B cell (primary cell): ENCODE measurements around the gene HMGXB3. TPM values are rescaled to one million over a fixed set of nuclear protein-coding genes. Genes with fewer than 3 reads are reported as not detected.
"Not testable (repeated sequence)": the region's sequence is repeated elsewhere in the genome, so short reads cannot be mapped to it uniquely, and the experiment has no call there.

Source experiments
- ATAC-seq: fragments of 200-7000 bp; cut with Tn5 transposase; one replicate; pipeline ENCODE4 v1.10.0; 2021; ENCODE audit warnings: low read depth, mild to moderate bottlenecking, moderate number of reproducible peaks, moderate library complexity
- CTCF ChIA-PET: fragments of 350-600 bp; sonication (Branson Sonifier 250); formaldehyde crosslinking; loops from one replicate; lab custom pipeline; 2021; ENCODE audit warnings: antibody characterized with exemption, inconsistent platforms; lab: Charles Lee
- POLR2A ChIA-PET: fragments of 350-600 bp; sonication (Branson Sonifier 250); formaldehyde crosslinking; loops from one replicate; lab custom pipeline; 2021; ENCODE audit warnings: antibody characterized with exemption; lab: Charles Lee
- DNase-seq: peaks from one replicate; pipeline ENCODE4 v3.0.0; 2013
- H2AFZ ChIP-seq: 2 replicates; pipeline ENCODE4 v1.6.1; 2012; ENCODE audit warnings: mild to moderate bottlenecking, low read depth, low read length; ENCODE audit not compliant: insufficient read depth, poor library complexity, severe bottlenecking
- H3K27ac ChIP-seq, 2 donors: 1 replicate in 1 of 2; 2 replicates in 1 of 2; pipeline ENCODE4 v1.5.1; 2012 to 2013; ENCODE audit warnings: low read length in 2 of 2, mild to moderate bottlenecking in 2 of 2, moderate library complexity in 1 of 2
- H3K27me3 ChIP-seq, 4 experiments: fragments of 200-600 bp in 1 of 4; sonication (generic) in 1 of 4; replicated peaks in 1 of 4; 1 replicate in 2 of 4; 2 replicates in 2 of 4; pipeline versions ENCODE4 v1.6.1 to v1.7.0; 2013 to 2016; ENCODE audit warnings: low read length in 3 of 4, mild to moderate bottlenecking in 2 of 4, mixed read lengths in 1 of 4, moderate library complexity in 1 of 4; ENCODE audit not compliant: insufficient read depth in 4 of 4, control insufficient read depth in 3 of 4; ENCODE audit errors: control extremely low read depth in 1 of 4
- H3K36me3 ChIP-seq, 2 experiments: replicated peaks in 1 of 2; 1 replicate in 1 of 2; 2 replicates in 1 of 2; pipeline versions ENCODE4 v1.6.1 to v1.7.1; 2013; ENCODE audit warnings: low read length in 1 of 2; ENCODE audit not compliant: insufficient read depth in 2 of 2, control insufficient read depth in 1 of 2; ENCODE audit errors: control extremely low read depth in 1 of 2, extremely low read depth in 1 of 2
- H3K4me1 ChIP-seq, 2 donors: fragments of 200-600 bp in 1 of 2; sonication (generic) in 1 of 2; 1 replicate in 1 of 2; 2 replicates in 1 of 2; pipeline versions ENCODE4 v1.5.1 to v1.6.1; 2013 to 2017; ENCODE audit warnings: low read length in 2 of 2; ENCODE audit not compliant: control insufficient read depth in 2 of 2, insufficient read depth in 2 of 2
- H3K4me2 ChIP-seq: replicated peaks from 2 replicates; pipeline ENCODE3; 2012; ENCODE audit warnings: mild to moderate bottlenecking, low read depth, low read length; ENCODE audit not compliant: poor library complexity, severe bottlenecking
- H3K4me3 ChIP-seq, 5 experiments: fragments of 200-600 bp in 1 of 5; sonication (generic) in 1 of 5; 1 replicate in 3 of 5; 2 replicates in 2 of 5; pipeline versions ENCODE4 v1.5.1 to v1.7.0; 2011 to 2016; ENCODE audit warnings: low read length in 4 of 5, mild to moderate bottlenecking in 4 of 5, low read depth in 2 of 5, control low read depth in 1 of 5, moderate library complexity in 1 of 5; ENCODE audit not compliant: insufficient read depth in 1 of 5; ENCODE audit errors: control extremely low read depth in 1 of 5, extremely low read depth in 1 of 5
- H3K79me2 ChIP-seq: fragments of 200-600 bp; sonication (generic); one replicate; pipeline ENCODE4 v1.6.0; 2016; ENCODE audit warnings: low read length; ENCODE audit not compliant: control insufficient read depth, insufficient read depth
- H3K9ac ChIP-seq: fragments of 200-600 bp; sonication (generic); 2 replicates; pipeline ENCODE4 v1.6.1; 2017; ENCODE audit warnings: mild to moderate bottlenecking, low read length, moderate library complexity
- H3K9me3 ChIP-seq, 3 donors: one replicate each; pipeline versions ENCODE4 v1.6.1 to v1.7.1; 2013; ENCODE audit warnings: low read length in 2 of 3; ENCODE audit not compliant: control insufficient read depth in 2 of 3, insufficient read depth in 1 of 3; ENCODE audit errors: control extremely low read depth in 1 of 3
- H4K20me1 ChIP-seq: 2 replicates; pipeline ENCODE4 v1.6.0; 2012; ENCODE audit warnings: mild to moderate bottlenecking, low read length; ENCODE audit not compliant: insufficient read depth, control insufficient read depth, poor library complexity, severe bottlenecking
- H3K27ac Mint-ChIP-seq: one replicate; pipeline ENCODE4 v1.8.0; 2021; ENCODE audit warnings: mixed read lengths
- H3K27me3 Mint-ChIP-seq: one replicate; pipeline ENCODE4 v1.8.0; 2021; ENCODE audit warnings: mixed read lengths
- H3K4me1 Mint-ChIP-seq: one replicate; pipeline ENCODE4 v1.8.0; 2021; ENCODE audit warnings: mixed read lengths
- H3K4me3 Mint-ChIP-seq: one replicate; pipeline ENCODE4 v1.8.0; 2021; ENCODE audit warnings: mixed read lengths
- H3K9me3 Mint-ChIP-seq: one replicate; pipeline ENCODE4 v1.8.0; 2022; ENCODE audit warnings: mixed read lengths; ENCODE audit not compliant: insufficient read depth
- EZH2 ChIP-seq: IDR thresholded peaks from 2 replicates; pipeline ENCODE4 v1.6.1; 2012; ENCODE audit warnings: borderline replicate concordance, low read depth, mild to moderate bottlenecking, moderate library complexity, low read length; ENCODE audit not compliant: insufficient read depth, poor library complexity, severe bottlenecking
- WGBS: methylation state at CpG from one replicate; pipeline ENCODE4 v1.1.5; 2013; ENCODE audit warnings: missing lambda C conversion rate; ENCODE audit not compliant: insufficient coverage; 5-methylcytosine and 5-hydroxymethylcytosine counted together
- intact Hi-C: fragments of 100-400 bp; cut with micrococcal nuclease; formaldehyde crosslinking; loops from one replicate; pipeline ENCODE4 v1.10.0; 2022
- polyA plus RNA-seq: library from polyadenylated mRNA; depleted of rRNA; stranded (reverse); fragments of >200 nt; gene quantifications from 2 replicates; pipeline ENCODE4 v1.2.3, GENCODE V29; 2012
- total RNA-seq, 2 donors: library from RNA; stranded (reverse); fragments of 120-200 nt in 1 of 2; gene quantifications; 1 replicate in 1 of 2; 2 replicates in 1 of 2; pipeline versions ENCODE4 v1.2.3 to v1.2.4, GENCODE V29; 2013 to 2022
- TF ChIP-seq, protein P1 (sequence below): fragments of 200-600 bp; IDR thresholded peaks from one replicate; pipeline ENCODE4 v1.8.0; 2022; ENCODE audit warnings: antibody characterized with exemption, mild to moderate bottlenecking

The HMGXB3 gene
- total and polyA plus RNA-seq, 2 donors (not counting 1 experiment from before 2014, with no cell fraction given) = 28.5 to 35.7 TPM

DNA sequence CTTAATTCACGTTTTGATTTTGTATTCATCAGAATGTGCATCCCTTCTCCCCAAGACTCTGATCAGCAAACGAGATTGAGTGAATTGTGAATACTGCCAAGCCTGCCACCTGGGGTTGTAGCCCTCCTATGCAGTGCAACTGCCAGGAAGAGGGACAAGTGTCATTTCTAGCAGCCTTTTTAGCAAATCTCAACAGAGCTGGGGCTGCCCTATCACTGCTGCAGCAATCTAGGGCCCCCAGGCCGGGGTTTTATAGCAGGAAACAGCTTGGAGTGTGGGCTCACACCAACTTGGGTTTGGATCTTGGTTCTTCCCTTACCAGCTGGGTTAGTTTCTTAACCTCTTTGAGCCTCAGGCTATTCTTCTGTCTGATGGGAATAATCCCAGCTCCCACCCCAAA lies 81.8 kb downstream of the HMGXB3 start:
- Mint-ChIP-seq H3K27ac (peak overlapping the region; percentile 26), H3K4me3 (peak overlapping the region; percentile 35), H3K4me1 (peaks cover 34% of the 10 kb centered on the region), H3K9me3 (no peaks in the 10 kb centered on the region), H3K27me3 (peaks cover 8% of the 10 kb centered on the region)
- 17% methylated on average over 3 of the region's 3 CpGs for WGBS
- intact Hi-C loops = no loop called here
- peak overlapping the region; percentile 66 for H3K4me2 ChIP-seq
- H4K20me1 ChIP-seq = no peaks in the 10 kb centered on the region
- no peak overlapping the region for H3K27ac ChIP-seq
- ChIA-PET POLR2A (no interaction called here), CTCF (no interaction called here)
- H3K9ac ChIP-seq = peak overlapping the region; percentile 38
- no peak for DNase-seq
- no peaks in the 10 kb centered on the region for H3K27me3 ChIP-seq
- H3K4me3 ChIP-seq = no peak overlapping the region
- no peaks in the 10 kb centered on the region for H3K9me3 ChIP-seq
- H3K79me2 ChIP-seq = no peaks in the 10 kb centered on the region
- peak overlapping the region; percentile 36 for H2AFZ ChIP-seq
- ATAC-seq = no peak
- H3K4me1 ChIP-seq = peaks cover 24 to 27% of the 10 kb centered on the region in 2 donors
- TF ChIP-seq, protein P1, sequence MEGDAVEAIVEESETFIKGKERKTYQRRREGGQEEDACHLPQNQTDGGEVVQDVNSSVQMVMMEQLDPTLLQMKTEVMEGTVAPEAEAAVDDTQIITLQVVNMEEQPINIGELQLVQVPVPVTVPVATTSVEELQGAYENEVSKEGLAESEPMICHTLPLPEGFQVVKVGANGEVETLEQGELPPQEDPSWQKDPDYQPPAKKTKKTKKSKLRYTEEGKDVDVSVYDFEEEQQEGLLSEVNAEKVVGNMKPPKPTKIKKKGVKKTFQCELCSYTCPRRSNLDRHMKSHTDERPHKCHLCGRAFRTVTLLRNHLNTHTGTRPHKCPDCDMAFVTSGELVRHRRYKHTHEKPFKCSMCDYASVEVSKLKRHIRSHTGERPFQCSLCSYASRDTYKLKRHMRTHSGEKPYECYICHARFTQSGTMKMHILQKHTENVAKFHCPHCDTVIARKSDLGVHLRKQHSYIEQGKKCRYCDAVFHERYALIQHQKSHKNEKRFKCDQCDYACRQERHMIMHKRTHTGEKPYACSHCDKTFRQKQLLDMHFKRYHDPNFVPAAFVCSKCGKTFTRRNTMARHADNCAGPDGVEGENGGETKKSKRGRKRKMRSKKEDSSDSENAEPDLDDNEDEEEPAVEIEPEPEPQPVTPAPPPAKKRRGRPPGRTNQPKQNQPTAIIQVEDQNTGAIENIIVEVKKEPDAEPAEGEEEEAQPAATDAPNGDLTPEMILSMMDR = no peak
- TF ChIP-seq EZH2 = no peak
- H3K36me3 ChIP-seq = no peaks in the 10 kb centered on the region

DNA sequence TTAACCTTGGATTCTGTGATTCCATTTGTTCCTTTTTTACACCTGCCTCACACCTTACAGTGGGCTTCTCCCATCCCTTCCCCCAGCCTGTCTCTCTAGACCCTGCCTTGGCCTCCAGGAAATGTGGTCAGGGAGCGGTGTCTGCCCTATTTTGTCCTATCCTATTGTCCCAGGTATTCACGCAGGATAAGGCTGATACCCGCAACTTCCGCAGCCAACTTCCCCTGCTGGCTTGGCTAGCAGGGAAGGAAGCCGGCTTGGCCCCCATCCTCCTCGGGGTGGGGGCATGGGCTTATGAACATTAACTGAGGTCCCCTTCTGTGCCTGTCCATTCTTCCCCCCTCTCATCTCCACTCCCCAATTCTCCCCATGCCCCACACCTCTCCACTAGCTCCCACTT lies 82.3 kb downstream of the HMGXB3 start:
- Mint-ChIP-seq H3K4me1 (peaks cover 34% of the 10 kb centered on the region), H3K4me3 (no peak overlapping the region), H3K27ac (peak overlapping the region; percentile 26), H3K9me3 (no peaks in the 10 kb centered on the region), H3K27me3 (peaks cover 10% of the 10 kb centered on the region)
- CTCF ChIA-PET = no interaction called here
- no peak for ATAC-seq
- no peaks in the 10 kb centered on the region for H4K20me1 ChIP-seq
- no peaks in the 10 kb centered on the region for H3K27me3 ChIP-seq
- peaks cover 24 to 27% of the 10 kb centered on the region in 2 donors for H3K4me1 ChIP-seq
- no peaks in the 10 kb centered on the region for H3K36me3 ChIP-seq
- no peak for DNase-seq
- POLR2A ChIA-PET = no interaction called here
- no peaks in the 10 kb centered on the region for H3K79me2 ChIP-seq
- H3K9me3 ChIP-seq = no peaks in the 10 kb centered on the region
- no peak overlapping the region for H3K27ac ChIP-seq
- peak overlapping the region; percentile 66 for H3K4me2 ChIP-seq
- TF ChIP-seq, protein P1 = no peak
- no peak for TF ChIP-seq EZH2
- no peak overlapping the region for H2AFZ ChIP-seq
- WGBS = 25% methylated on average over 6 of the region's 6 CpGs
- intact Hi-C loops = no loop called here
- H3K9ac ChIP-seq = no peak overlapping the region
- no peak overlapping the region for H3K4me3 ChIP-seq

DNA sequence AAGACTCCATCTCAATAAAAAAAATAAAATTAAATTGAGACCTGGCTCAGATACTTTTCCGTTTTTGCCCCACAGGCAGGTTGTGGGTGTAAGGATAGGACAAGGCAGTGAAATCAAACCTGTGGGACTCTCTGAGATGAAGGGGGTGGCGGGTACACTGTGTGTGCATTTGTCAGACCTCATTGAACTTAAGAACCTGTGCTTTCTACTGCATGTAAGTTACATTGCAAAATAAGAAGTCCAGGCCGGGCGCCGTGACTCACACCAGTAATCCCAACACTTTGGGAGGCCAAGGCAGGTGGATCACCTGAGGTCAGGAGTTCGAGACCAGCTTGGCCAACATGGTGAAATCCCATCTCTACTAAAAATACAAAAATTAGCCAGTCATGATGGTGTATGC lies 84.2 kb downstream of the HMGXB3 start:
- DNase-seq, ATAC-seq: not testable (repeated sequence)

More for the DNA sequence above, 84.2 kb downstream of the HMGXB3 start:
- CTCF ChIA-PET, H2AFZ ChIP-seq, H3K9me3 ChIP-seq, H4K20me1 ChIP-seq, H3K4me3 Mint-ChIP-seq, H3K9me3 Mint-ChIP-seq, POLR2A ChIA-PET, H3K9ac ChIP-seq, H3K4me2 ChIP-seq, H3K4me3 ChIP-seq, H3K36me3 ChIP-seq, H3K27me3 ChIP-seq, intact Hi-C loops, H3K79me2 ChIP-seq, H3K27ac ChIP-seq: not testable (repeated sequence)
- peaks cover 14% of the 10 kb centered on the region for H3K27me3 Mint-ChIP-seq
- 97% methylated on average over 5 of the region's 6 CpGs for WGBS
- H3K27ac Mint-ChIP-seq = peak overlapping the region; percentile 59
- peaks cover 24 to 27% of the 10 kb centered on the region in 2 donors for H3K4me1 ChIP-seq
- H3K4me1 Mint-ChIP-seq = peaks cover 34% of the 10 kb centered on the region
